ENCODE data around the gene ACAA1. TPM values are rescaled to one million over a fixed set of nuclear protein-coding genes. Genes with fewer than 3 reads are reported as not detected.

The ACAA1 gene
- total RNA-seq, 1 donor = 34.8 TPM

DNA sequence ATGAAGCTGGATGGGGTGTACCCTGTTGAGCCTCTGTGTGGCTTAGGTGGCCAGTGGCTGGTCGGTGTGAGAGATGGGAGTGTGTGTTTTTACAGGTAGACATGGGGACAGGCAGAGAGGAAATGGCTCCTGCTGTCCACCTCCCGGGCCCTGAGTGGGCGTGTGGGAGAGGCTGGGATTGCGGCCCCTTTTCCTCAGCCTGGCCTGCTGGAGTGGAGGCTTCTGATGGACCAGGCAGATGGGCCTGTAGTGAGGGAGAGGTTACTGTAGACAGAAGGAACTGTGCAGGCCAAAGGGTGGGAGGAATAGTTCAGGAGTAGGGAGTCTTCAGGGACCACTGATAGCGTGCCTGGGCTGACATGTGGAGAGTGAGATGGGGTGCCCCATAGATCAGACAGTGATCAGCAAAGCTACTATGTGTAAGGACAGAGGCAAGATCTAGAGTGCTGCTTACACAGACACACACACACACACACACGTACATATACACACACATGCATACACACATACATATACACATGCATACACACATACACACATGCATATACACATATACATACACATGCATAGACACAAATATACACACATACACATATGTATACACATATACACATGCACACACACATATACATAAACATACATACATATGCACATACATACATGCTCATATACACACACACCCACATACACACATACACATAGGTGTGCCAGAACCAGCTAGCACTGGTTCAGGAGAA, 26.4 kb downstream of the ACAA1 start:
- H3K27me3 ChIP-seq (ENCODE audit: insufficient read depth, low read length) = no peaks in the 10 kb centered on the region
- peaks cover 4% of the 10 kb centered on the region for H3K9me3 ChIP-seq (ENCODE audit: low read depth, low read length)
- no peak overlapping the region for H3K4me3 ChIP-seq (ENCODE audit: low read length)
- peaks cover 36% of the 10 kb centered on the region for H3K4me1 ChIP-seq (ENCODE audit: insufficient read depth, low read length)

DNA sequence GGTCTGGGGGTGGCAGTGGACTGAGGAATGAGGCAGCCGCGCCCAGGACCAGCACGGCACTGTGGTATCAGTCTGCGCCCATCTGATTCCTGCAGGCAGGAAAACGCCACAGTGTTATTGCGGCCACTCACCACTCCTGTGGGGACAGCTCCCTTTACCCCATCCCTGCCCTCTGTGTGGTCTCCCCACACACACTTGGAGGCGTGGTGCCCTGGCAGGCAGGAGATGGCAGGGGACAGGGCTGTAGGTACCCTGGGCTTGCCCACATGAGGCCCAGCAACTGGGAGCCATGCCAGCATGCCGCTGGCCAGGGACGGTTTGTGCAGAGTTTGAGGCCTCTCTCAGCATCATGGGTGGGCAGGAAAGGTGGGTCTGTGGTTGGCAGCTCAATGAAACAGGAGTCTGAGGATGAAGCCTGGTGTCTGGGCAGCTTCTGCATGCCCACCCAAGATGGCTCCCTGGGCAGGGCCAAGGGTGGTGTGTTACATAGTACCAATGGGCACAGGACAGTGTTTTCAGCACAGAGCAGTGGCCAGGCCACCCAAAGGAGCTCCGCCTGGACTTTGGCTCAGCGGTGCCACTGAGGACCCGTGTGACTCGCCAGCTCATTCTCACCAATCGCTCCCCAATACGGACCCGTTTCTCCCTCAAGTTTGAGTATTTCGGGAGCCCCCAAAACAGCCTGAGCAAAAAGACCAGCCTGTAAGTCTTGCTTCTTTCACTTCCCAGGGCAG, 27.2 kb downstream of the ACAA1 start:
- peaks cover 6% of the 10 kb centered on the region for H3K9me3 ChIP-seq (ENCODE audit: low read depth, low read length)
- peaks cover 36% of the 10 kb centered on the region for H3K4me1 ChIP-seq (ENCODE audit: insufficient read depth, low read length)
- H3K27me3 ChIP-seq (ENCODE audit: insufficient read depth, low read length) = no peaks in the 10 kb centered on the region
- no peak overlapping the region for H3K4me3 ChIP-seq (ENCODE audit: low read length)

DNA sequence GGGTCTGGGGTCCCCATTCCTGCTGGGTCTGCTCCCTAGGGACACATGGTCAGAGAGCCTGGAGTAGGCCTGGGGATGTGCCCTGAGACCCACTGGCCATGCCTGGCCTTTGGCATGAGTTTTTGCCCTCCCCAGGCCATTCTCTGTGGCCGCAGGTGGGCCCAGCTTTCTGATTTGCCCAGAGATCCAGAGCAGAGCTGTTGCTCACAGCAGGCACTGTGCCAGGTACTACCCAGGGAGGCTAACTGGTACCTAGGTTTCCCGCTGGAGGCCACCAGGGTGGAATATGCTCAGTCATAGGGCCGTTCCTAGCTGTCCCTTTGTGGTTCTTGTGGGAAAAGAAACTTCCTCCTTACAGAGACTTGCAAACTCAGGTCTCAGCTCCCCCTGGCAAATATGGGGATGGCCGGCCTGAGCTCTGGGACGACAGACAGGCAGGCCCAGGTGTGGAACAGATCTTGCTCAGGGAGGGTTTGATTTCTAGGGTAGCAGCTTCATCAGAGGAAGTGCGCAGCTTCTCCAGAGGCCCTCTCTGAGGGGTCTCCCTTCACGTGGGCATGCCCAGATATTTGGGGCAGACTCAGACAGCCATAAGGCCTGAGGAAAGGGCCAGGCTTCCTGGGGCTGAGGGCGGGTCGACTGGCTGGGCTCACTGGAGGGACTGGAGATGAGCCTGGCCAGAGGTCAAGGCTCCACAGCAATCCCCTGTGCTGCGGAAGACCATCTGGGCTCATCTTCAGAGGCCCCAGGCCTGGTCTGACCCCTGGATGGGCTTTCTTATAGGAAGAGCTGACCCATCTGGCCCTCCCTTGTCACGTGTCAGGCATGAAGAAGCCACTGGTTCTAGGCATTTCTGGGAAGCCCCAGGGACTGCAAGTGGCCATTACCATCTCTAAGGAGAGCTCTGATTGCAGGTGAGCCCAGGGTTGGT, 28.0 kb downstream of the ACAA1 start:
- Histone ChIP-seq H3K9me3 (ENCODE audit: low read depth, low read length) (peaks cover 6% of the 10 kb centered on the region), H3K4me1 (ENCODE audit: insufficient read depth, low read length) (peaks cover 36% of the 10 kb centered on the region), H3K27me3 (ENCODE audit: insufficient read depth, low read length) (no peaks in the 10 kb centered on the region), H3K4me3 (ENCODE audit: low read length) (no peak overlapping the region)

DNA sequence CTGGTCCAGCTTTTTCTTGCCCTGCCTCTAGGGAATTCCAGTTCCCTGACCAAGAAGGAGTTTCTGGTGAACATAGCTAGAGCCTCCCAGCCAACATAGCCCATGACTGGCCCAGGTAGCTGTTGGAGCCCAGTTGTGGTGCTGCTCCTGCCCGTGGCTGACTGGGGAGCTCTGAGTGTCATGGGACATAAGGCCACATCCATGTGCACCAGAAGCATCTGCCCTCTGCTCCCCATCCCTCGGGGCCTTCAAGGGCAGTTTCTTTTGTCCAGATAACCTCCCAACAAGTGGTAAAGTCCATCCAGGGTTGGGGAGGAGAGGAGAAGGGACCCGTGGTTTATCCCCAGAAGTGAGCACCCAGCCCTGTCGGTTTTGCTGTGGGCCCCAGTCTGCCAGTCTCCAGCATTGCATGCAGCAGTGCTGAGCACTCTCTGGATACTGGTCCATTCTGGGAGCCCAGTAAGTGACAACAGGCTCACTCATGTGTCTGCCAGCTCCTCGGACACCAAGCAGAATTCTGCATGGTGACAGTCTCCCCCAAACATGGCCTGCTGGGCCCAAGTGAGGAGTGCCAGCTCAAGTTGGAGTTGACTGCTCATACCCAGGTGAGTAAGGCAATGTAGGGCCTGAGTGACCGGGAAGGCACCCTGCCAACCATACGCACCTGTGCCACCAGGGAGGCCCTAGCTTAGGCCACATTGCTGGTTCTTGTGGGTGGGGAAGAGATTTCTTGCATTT, 28.8 kb downstream of the ACAA1 start:
- H3K4me3 ChIP-seq (ENCODE audit: low read length) = no peak overlapping the region
- H3K27me3 ChIP-seq (ENCODE audit: insufficient read depth, low read length) = no peaks in the 10 kb centered on the region
- peaks cover 6% of the 10 kb centered on the region for H3K9me3 ChIP-seq (ENCODE audit: low read depth, low read length)
- peaks cover 38% of the 10 kb centered on the region for H3K4me1 ChIP-seq (ENCODE audit: insufficient read depth, low read length)

DNA sequence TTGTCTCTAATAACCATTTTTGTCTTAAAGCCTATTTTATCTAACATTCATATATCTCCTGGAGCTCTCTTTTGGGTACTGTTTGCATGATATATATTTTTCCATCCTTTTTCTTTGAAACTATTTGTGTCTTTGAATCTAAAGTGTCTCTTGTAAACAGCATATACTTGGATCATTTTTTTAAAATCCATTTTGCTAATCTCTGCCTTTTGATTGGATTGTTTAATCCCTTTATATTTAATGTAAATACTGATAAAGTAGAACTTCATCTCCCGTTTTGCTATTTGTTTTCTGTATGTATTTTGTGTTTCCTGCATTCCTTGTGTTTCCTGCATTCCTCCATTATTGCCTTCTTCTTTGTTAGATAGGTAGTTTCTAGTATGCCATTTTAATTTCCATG, 31.4 kb downstream of the ACAA1 start:
- Histone ChIP-seq H3K27me3 (ENCODE audit: insufficient read depth, low read length) (no peaks in the 10 kb centered on the region), H3K9me3 (ENCODE audit: low read depth, low read length) (peaks cover 6% of the 10 kb centered on the region), H3K4me3 (ENCODE audit: low read length) (no peak overlapping the region), H3K4me1 (ENCODE audit: insufficient read depth, low read length) (peaks cover 51% of the 10 kb centered on the region)

DNA sequence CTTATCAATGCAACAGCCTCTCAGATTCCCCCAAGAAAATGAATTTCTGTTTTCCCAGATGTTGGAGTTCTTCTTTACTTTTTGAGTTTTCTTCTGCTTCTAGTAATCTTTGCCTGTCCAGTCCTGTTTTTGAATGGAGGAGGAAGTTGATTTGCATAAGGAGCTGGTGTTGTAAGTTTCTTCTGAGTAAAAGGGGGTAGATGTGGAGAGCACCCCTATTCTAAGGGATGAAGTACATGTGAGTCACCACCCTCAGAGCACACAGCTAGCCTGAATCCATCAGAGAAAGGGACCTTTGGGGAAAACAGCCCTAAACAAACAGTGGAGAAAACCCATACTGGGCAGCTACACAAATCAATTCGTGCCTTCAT, 34.5 kb downstream of the ACAA1 start:
- Histone ChIP-seq H3K4me1 (ENCODE audit: insufficient read depth, low read length) (peaks cover 26% of the 10 kb centered on the region), H3K9me3 (ENCODE audit: low read depth, low read length) (peaks cover 6% of the 10 kb centered on the region), H3K27me3 (ENCODE audit: insufficient read depth, low read length) (no peaks in the 10 kb centered on the region), H3K4me3 (ENCODE audit: low read length) (no peak overlapping the region)

DNA sequence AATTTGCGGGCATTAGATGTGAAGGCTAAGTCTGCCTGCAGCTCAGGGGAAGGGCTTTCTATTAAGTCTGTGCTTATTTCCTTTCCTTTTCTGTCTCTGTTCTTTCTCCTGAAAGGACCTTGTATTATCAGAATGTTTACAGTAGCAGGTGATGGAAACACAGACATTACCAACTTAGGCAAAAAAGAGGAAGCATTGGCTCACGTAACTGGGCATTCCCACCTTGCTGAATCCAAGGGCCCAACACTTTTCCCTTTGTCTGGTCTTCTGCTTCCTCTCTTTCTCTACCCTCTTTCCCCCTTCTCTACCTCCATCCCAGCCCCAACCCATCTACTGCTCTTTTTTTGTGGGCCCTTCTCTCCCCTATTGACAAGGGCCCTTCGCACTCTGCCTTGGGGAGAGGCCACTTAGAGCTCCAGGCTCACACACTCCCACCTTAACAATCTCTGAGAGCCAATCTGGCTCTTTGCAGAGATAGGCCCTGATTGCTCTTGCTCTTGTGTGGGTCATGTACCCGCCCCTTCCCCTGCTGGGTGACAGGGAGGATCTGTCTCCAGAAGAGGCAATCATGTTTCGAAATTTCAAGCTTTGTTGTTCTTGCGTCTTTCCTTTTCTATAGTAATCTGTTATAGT, 35.0 kb downstream of the ACAA1 start:
- no peaks in the 10 kb centered on the region for H3K27me3 ChIP-seq (ENCODE audit: insufficient read depth, low read length)
- H3K9me3 ChIP-seq (ENCODE audit: low read depth, low read length) = peaks cover 6% of the 10 kb centered on the region
- no peak overlapping the region for H3K4me3 ChIP-seq (ENCODE audit: low read length)
- H3K4me1 ChIP-seq (ENCODE audit: insufficient read depth, low read length) = peaks cover 21% of the 10 kb centered on the region

DNA sequence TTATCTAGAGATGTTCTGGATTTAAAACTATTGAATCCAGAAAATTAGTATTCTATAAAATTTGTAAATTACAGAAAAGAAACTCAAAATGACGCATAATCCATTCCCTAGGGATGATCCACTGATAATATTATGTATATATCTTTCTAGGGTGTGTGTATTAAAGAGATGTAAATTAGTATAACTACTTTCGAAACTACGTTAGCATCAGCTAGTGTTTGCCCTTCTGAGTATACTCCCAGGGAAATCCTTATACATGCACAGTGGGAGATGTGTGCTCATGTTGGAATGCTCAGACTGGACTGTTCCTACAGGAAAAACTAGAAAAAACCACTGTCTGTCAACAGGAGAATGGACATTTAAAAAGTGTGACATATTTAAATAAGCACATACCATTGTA, 36.4 kb downstream of the ACAA1 start:
- peaks cover 18% of the 10 kb centered on the region for H3K4me1 ChIP-seq (ENCODE audit: insufficient read depth, low read length)
- H3K9me3 ChIP-seq (ENCODE audit: low read depth, low read length) = peaks cover 3% of the 10 kb centered on the region
- no peaks in the 10 kb centered on the region for H3K27me3 ChIP-seq (ENCODE audit: insufficient read depth, low read length)
- H3K4me3 ChIP-seq (ENCODE audit: low read length) = no peak overlapping the region

DNA sequence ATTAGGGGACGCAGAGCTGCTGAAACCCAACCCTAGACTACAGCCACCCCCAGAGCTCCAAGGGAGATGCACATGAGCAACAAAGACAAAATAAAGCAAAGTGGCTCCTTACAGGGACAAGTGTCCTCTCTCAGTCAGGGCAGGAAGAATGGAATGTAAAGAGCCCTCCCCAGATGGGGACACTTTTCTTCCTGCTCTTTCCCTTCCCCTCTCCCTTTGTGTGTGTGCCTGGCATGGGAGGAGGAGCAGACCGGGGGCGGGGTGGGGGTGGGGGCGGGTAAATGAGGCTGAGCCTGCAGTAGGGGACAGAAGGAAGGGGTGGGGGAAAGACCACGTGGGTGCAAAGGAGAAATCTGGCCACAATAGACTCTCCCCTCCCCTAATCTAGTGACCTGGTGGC, 37.4 kb downstream of the ACAA1 start:
- Histone ChIP-seq H3K27me3 (ENCODE audit: insufficient read depth, low read length) (no peaks in the 10 kb centered on the region), H3K4me1 (ENCODE audit: insufficient read depth, low read length) (peaks cover 18% of the 10 kb centered on the region), H3K4me3 (ENCODE audit: low read length) (no peak overlapping the region), H3K9me3 (ENCODE audit: low read depth, low read length) (no peaks in the 10 kb centered on the region)

DNA sequence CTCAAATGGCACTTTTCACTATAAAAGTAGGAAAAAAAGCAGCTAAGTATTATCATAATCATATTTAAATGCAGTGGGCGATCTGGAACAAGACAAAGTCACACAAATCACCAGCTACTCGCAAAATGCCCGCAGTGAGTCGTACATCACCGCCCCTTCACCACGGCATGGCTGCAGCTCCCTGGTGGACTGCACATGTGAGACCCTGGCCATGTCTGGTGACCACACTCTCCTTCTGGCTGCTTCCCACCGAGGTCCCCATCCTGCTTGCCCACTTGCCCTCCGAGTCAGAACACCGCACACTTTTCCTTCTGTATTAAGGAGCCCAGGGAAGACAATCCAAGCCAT, 38.6 kb downstream of the ACAA1 start:
- H3K4me3 ChIP-seq (ENCODE audit: low read length) = no peak overlapping the region
- H3K4me1 ChIP-seq (ENCODE audit: insufficient read depth, low read length) = peaks cover 18% of the 10 kb centered on the region
- H3K27me3 ChIP-seq (ENCODE audit: insufficient read depth, low read length) = no peaks in the 10 kb centered on the region
- H3K9me3 ChIP-seq (ENCODE audit: low read depth, low read length) = no peaks in the 10 kb centered on the region

DNA sequence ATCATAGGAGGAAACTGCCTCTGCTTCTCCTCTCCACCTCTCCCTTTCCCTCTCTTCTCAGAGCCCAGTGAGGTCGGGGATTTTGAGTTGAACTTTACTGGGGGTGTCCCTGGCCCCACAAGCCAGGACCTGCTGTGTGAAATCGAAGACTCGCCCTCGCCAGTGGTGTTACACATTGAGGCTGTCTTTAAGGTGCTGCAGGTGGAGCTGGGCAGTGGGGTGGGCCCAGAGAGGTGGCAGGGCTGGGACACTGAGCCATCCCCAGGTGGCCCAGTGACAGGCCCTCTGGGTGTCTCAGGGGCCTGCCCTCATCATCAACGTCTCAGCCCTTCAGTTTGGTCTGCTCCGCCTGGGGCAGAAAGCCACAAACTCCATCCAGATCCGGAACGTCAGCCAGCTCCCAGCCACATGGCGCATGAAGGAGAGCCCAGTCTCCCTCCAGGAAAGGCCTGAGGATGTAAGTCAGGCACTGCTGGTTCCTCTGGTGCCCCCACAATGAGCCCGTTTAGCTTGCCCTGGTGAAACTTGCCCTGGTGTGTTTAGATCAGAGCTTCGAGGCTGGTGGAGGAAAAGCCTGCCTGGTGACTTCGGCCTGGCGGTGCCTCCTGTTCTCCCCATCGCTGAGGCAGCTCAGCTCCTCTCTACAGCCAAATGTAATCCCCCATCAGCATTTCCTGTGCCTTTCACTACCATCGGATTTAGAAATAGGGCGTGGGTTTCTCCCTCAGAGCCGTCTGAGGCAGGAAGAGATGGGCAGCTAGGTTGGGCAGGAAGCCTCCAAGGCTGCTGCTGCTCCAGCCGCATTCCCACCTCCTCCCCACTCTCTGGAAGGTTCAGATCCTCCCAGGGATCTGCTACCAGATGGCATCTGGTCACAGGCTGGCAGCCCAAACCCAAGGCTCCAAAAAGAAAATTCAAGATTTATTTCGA, 39.2 kb downstream of the ACAA1 start:
- H3K9me3 ChIP-seq (ENCODE audit: low read depth, low read length) = no peaks in the 10 kb centered on the region
- no peaks in the 10 kb centered on the region for H3K27me3 ChIP-seq (ENCODE audit: insufficient read depth, low read length)
- peaks cover 13% of the 10 kb centered on the region for H3K4me1 ChIP-seq (ENCODE audit: insufficient read depth, low read length)
- H3K4me3 ChIP-seq (ENCODE audit: low read length) = no peak overlapping the region

DNA sequence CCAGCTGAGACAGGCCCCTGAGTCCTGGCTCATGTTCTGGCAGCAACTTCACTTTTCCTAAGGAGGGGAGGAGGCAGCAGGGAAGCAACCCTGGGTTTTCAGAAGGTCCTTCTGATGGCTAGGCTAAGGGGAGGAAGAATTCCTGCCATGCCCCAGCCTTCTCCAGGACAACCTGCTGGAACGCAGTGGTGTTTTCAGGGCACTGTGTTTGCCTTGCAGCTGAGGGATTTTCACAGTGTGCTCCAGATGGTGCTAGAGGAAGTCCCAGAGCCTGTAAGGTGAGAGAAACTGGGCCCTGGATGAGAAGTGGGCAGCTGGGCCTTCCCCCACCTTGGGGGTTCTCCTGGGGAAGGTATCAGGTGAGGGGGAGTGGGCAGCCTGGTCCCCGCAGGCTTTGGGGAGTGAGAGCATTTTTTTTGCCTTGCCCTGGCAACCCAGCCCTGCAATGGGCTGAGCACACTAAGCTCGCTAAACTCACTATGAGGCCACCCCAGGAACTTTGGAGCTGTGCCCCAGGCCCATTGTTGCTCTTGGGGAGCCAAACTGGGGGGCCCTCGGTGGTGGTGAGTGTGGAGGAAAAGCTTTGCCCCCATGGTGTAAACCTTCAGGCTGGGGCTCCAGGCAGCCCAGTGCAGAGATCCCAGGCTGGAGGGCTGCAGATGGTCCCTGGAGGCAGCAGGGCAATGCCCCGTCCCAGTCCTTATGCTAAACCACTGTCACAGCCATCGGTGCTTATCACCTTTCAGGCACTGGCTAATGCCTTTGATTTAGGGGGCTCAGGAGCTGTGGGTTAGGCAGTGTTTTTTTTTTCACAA, 41.1 kb downstream of the ACAA1 start:
- no peaks in the 10 kb centered on the region for H3K9me3 ChIP-seq (ENCODE audit: low read depth, low read length)
- no peak overlapping the region for H3K4me3 ChIP-seq (ENCODE audit: low read length)
- no peaks in the 10 kb centered on the region for H3K4me1 ChIP-seq (ENCODE audit: insufficient read depth, low read length)
- no peaks in the 10 kb centered on the region for H3K27me3 ChIP-seq (ENCODE audit: insufficient read depth, low read length)

DNA sequence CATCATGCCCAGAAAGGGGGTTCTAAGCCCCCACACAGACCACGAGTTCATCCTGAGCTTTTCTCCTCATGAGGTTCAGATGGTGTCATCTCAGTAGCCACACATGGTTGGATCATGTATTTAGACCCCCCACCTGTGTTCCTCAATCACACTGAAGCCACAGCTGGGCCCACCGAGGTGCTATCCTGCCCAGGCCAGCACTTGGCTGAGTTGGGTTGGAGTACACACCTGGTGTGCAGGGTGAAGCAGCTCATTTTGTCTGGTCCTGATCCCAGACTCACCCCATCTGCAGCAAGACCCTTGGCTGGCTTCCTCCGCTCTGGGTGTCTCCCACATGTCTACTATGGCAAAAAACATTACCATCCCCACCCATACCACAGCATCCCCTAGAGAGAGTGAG, 41.9 kb downstream of the ACAA1 start:
- Histone ChIP-seq H3K4me1 (ENCODE audit: insufficient read depth, low read length) (no peaks in the 10 kb centered on the region), H3K9me3 (ENCODE audit: low read depth, low read length) (no peaks in the 10 kb centered on the region), H3K4me3 (ENCODE audit: low read length) (no peak overlapping the region), H3K27me3 (ENCODE audit: insufficient read depth, low read length) (no peaks in the 10 kb centered on the region)

Measured in mononuclear cell (primary cell).